Inflammatory macrophage treated with lipopolysaccharide for 1 hour (primary cell): ENCODE results near the gene PABPC1L.
"Not testable (repeated sequence)": the region's sequence is repeated elsewhere in the genome, so short reads cannot be mapped to it uniquely, and the experiment has no call there.

Experiments
- DNase-seq, 2 donors: peaks; one replicate each; pipeline ENCODE4 v3.0.0-alpha.2; 2020 to 2022

Gene PABPC1L

DNA sequence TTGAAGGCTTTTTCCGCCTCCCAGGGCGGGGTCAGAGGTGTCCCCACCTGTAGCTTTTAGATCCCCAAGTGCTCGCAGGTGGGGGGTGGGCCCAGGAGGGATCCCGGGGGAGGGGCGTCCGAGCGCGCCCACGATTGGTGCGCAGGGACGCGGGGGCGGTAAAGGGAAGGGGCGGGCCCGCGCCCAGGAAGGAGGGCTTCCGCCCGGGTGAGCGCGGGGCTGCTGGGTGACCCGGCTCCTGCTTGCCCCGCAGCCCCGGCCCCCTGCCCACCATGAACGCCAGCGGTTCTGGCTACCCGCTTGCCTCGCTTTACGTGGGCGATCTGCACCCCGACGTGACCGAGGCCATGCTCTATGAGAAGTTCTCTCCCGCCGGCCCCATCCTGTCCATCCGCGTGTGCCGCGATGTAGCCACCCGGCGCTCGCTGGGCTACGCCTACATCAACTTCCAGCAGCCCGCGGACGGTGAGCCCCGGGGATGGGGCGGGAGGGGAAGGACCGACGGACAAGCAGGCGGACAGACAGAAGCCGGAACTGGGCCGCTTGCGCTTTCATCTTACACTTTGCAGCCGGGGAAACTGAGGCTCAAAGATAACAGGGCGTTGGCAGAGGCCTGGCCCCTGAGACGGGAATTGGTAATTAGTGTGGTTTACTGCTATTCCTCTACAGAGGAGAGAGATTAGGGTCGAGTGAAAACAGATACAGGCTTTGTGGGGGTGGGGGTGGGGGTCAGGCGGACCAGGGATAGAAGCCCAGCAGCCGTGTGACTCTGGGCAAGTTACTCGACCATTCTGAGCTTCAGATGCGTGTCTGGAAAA is at the start of gene PABPC1L:
Gene PABPC1L, plus strand, starts transcription at position 189 of the 818 bp plus-strand sequence. Its CDS starts 84 bp downstream, at position 273.
- DNase-seq, result peak; percentile 46 to 47

GRCh38 chr20:44861531-44862006 is 48.3 kb upstream of the PABPC1L start:
- no peak for DNase-seq

GRCh38 chr20:44862286-44862685 is 47.6 kb upstream of the PABPC1L start:
- no peak for DNase-seq

DNA sequence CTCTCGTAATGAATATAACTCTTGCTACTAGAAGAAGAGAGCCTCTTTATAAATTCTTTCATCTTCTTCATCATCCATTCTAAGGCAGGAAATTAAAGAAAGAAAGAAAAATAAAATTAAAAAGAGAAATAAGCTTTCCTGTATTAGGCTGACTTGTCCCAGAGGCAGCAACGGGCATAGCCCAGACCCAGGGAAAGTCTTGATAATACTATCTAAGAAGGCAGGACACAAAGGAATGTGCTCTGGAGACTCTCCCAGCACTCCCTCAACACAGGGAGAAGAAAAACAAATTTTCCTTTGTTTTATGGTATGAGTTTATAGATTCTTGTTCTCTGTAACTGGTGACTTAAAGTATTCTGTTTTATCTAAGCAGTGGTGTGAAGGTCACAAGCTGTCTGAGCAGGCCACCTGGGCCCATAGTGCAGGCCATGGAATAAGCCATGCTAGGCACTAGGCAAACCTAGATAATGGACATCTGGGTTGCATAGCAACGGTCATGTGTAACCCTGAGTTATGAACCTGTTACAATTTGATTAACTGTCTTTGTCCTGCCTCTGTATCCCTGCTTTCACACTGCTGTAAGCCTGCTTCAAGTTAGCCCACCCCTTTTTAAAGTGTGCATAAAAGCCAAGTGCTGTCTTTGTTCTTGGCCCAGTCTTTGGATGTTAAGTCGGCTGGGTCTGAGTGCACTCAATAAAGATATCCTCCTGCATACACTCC is 46.3 kb upstream of the PABPC1L start:
- not testable (repeated sequence) for DNase-seq

DNA sequence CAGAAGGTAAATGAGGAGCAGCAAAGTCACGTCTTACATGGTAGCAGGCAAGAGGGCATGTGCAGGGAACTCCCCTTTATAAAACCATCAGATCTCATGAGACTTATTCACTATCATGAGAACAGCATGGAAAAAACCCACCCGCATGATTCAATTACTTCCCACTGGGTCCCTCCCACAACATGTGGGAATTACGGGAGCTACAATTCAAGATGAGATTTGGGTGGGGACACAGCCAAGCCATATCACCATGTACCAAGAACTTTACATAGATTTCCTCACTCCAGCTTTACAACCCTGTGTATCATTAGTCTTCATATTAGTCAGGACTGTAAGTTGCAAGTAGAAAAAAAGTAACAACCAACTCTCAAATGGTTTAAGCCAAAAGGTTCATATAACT is 45.4 kb upstream of the PABPC1L start:
- peak; percentile 14 to 40 for DNase-seq

- peak; percentile 79 to 83 for DNase-seq
Measured at GRCh38 chr20:44866703-44867335, 43.0 kb upstream of the PABPC1L start.

DNA sequence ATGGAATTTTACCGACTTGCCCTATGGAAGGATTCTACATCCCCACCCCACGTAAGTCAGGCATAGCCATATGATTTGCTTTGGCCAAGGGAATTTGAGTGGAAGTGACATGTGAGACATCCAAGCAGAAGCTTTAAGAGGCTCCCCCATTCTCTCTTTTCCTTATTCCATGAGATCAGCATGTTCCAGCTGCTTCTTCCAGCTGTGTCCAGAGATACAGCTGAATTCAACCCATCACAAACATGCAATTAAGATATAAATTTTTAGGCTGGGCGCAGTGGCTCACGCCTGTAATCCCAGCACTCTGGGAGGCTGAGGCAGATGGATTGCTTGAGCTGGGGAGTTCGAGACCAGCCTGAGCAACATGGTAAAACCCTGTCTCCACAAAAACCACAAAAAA is 40.4 kb upstream of the PABPC1L start:
- no peak for DNase-seq

DNA sequence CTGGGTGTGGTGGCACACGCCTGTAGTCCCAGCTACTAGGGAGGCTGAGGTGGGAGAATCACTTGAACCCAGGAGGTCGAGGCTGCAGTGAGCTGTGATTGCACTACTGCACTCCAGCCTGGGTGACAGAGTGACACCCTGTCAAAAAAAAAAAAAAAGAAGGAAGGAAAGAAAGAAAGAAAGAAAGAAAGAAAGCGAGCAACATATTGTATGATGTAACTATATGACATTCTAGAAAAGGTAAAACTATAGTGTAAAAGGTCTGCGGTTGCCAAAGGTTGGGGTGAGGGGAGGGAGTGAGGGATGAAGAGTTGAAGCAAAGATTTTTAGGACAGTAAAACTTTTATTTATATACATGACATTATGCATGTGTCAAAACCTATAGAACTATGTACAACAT is 27.5 kb upstream of the PABPC1L start:
- not testable (repeated sequence) for DNase-seq

- DNase-seq, result no peak
Measured at GRCh38 chr20:44883214-44883902, 26.5 kb upstream of the PABPC1L start.

DNA sequence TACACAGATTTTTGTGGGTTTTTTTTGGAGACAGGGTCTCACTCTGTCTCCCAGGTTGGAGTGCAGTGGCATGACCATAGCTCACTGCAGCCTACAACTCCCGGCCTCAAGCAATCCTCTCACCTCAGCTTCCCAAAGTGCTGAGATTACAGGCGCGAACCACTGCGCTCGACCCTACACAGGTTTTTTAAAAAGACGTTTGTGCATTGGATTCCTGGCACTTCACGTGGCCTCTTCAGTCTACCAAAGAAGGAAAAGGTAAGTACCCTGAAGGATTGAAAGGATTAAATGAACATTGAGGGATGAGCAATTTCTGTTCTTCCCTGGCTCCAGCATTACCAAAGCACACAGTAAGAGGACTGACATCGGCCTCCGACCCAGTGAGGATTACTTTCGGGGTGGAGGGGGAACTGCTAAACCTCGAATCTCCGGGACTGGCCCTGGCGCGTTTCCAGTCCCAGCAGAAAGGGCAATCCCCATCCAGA is 24.9 kb upstream of the PABPC1L start:
- DNase-seq, result no peak

GRCh38 chr20:44885392-44886265 is 24.2 kb upstream of the PABPC1L start, which contains the start of gene YWHAB:
TSS of gene YWHAB (plus strand) at chr20:44885705. CDS start at chr20:44901534, 15,829 bp downstream.
- peak; percentile 96 to 98 for DNase-seq

GRCh38 chr20:44886266-44886651 is 23.6 kb upstream of the PABPC1L start:
- peak in 1 of 2 donors; percentile 9 for DNase-seq

GRCh38 chr20:44886828-44887227 is 23.0 kb upstream of the PABPC1L start:
- no peak for DNase-seq

GRCh38 chr20:44887466-44887865 is 22.4 kb upstream of the PABPC1L start:
- no peak for DNase-seq

DNA sequence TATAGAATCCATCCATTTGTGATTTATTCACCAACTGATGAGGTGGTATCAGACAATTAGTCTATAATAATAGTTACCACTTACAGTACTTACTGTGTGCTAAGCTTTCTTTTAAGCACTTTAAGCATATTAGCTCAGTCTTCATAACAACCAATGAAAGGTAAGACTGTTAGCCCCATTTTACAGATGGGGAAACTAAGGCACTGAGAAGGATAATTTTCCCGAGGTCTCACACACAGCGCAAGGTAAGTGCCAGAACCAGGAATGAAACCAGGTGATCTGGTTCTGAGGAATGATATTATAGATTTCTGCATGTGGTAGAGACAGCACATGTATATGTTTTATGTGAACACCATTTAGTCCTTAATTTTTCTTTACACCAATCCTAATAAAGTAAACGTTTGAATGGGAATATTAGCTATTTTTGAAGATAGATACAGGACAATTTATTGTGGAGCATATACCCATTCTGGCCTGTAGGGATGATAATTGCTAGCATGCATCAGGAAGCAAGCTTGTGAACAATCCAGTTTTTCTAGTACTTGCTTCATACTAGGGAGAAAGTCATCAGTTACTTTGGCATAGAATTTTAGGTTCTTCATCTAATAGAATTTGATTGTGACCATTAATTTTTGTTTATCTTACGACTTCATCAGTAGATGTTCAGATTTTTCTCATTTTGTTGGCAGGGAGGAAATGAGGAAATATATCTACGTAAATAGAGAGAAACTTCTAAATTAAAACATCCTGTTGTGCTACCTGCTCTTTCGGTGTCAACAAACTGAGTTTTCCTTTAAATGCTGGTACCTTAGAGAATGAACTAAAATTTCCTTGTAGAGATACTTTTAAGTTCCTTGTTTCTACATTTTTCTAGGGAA is 21.4 kb upstream of the PABPC1L start:
- peak in 1 of 2 donors; percentile 42 for DNase-seq

- DNase-seq, result no peak
Measured at GRCh38 chr20:44891826-44892225, 18.0 kb upstream of the PABPC1L start.

GRCh38 chr20:44894959-44895358 is 14.9 kb upstream of the PABPC1L start:
- no peak for DNase-seq

DNA sequence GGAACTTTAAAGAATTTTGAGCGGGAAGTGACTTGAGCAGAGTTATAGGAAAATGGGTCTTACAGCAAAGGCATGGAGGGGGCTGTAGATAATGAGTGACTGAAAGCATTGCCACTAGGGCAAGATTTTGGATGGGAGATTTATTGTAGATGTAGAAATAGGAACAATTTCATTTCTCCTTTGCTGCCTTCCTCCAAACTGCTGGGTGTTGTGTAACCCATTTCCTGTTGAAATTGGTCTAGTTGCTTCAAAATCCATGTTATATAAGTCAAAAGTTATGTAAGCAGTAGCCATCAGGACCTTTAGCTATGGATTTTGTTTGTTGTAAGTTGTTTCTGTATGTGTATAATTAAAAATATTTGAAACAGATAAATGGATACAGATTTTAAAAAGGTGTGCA is 13.3 kb upstream of the PABPC1L start:
- peak; percentile 84 for DNase-seq

GRCh38 chr20:44897133-44897532 is 12.7 kb upstream of the PABPC1L start:
- DNase-seq, result no peak

GRCh38 chr20:44900231-44900854 is 9.5 kb upstream of the PABPC1L start:
- DNase-seq, result no peak
